Measurements from ENCODE around the gene GPRC5B. TPM values are rescaled to one million over a fixed set of nuclear protein-coding genes. Genes with fewer than 3 reads are reported as not detected.

The GPRC5B gene
- total RNA-seq, 1 donor from 2014 or later: 15.4 TPM

DNA sequence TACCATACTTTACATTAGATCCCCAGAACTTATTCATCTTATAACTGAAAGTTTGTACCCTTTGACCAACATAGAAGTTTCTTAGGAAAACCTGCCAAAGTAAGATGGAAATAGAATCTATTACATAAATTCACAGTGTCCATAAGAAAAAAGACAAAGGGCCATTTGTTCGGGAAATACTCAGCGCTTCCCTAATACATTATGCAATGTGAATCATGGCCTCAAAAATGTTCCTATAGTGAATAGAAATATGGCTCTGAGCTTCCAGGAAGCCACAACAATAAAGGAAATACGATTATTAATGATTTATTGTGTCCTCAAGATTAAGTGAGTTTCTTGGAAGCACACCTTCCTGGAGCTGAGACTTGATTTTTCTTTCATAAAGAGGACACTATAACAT, 51.5 kb downstream of the GPRC5B start:
- Histone ChIP-seq H3K27ac (no peak overlapping the region), H3K4me3 (no peak overlapping the region), H3K27me3 (ENCODE audit: low read depth) (no peaks in the 10 kb centered on the region), H3K36me3 (peaks cover 5% of the 10 kb centered on the region), H3K4me1 (no peaks in the 10 kb centered on the region), H3K9me3 (no peaks in the 10 kb centered on the region)
- no peak for DNase-seq
- intact Hi-C loops (cut with DNase I): no loop called here
- ATAC-seq: no peak
- TF ChIP-seq, protein P1, sequence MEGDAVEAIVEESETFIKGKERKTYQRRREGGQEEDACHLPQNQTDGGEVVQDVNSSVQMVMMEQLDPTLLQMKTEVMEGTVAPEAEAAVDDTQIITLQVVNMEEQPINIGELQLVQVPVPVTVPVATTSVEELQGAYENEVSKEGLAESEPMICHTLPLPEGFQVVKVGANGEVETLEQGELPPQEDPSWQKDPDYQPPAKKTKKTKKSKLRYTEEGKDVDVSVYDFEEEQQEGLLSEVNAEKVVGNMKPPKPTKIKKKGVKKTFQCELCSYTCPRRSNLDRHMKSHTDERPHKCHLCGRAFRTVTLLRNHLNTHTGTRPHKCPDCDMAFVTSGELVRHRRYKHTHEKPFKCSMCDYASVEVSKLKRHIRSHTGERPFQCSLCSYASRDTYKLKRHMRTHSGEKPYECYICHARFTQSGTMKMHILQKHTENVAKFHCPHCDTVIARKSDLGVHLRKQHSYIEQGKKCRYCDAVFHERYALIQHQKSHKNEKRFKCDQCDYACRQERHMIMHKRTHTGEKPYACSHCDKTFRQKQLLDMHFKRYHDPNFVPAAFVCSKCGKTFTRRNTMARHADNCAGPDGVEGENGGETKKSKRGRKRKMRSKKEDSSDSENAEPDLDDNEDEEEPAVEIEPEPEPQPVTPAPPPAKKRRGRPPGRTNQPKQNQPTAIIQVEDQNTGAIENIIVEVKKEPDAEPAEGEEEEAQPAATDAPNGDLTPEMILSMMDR (IDR thresholded peaks at IDR 0.05): no peak

DNA sequence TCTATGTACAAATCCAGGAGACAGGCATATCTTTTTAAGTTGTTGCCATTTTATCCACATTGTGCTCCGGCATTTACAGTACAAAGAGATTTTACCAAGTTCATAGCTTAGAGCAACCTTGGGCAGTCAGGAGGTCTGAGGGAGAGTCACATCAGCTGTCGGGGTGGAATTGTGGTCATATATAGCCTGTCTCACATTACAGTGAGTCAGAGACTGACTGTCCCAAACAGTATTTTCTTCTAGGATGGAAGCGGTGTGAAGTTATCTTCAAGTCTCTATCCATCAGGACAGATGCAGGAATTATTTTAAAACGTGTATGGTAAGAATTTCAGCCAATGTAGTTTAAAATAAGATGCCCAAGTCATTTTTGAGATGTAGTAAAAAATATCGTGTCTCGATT, 53.0 kb downstream of the GPRC5B start:
- Histone ChIP-seq H3K4me3 (no peak overlapping the region), H3K36me3 (peaks cover 10% of the 10 kb centered on the region), H3K27ac (no peak overlapping the region), H3K4me1 (no peaks in the 10 kb centered on the region), H3K9me3 (no peaks in the 10 kb centered on the region), H3K27me3 (ENCODE audit: low read depth) (no peaks in the 10 kb centered on the region)
- DNase-seq (no peak), ATAC-seq (no peak)
- intact Hi-C loops (cut with DNase I): no loop called here
- TF ChIP-seq, protein P1 (IDR thresholded peaks at IDR 0.05): no peak

DNA sequence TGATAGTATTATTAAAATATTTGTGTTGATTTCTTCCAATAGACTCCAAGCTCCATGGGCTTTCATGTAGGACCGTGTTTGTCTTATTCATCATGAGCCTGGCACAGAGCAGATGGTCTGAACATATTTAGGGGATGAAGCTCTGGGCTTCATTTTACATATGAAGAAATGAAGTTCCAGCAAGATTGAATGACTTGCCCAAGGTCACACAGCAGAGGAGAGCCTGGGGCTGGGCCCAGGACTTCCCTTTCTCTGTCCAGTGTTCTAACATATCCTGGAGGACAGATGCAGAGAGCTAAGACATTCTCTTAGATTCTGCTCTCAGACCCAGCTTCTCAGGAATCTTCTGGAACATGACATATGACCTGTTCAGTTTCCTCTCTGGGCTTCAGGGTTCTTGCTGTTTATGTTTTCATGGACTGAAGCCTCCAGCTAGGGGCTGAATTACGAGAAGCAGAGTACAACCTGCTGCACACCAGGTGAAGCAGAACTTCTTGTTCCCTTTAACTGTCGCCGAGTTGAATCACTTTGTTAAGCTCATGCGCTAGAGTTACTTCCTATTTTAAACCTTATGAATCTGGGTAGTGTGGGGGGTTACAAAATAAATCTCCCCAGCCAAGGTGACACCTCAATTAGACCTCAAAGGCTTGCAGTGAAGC, 53.6 kb downstream of the GPRC5B start:
- peaks cover 10% of the 10 kb centered on the region for H3K36me3 ChIP-seq
- H3K9me3 ChIP-seq: no peaks in the 10 kb centered on the region
- DNase-seq: no peak
- no peaks in the 10 kb centered on the region for H3K4me1 ChIP-seq
- no peak for ATAC-seq
- no peaks in the 10 kb centered on the region for H3K27me3 ChIP-seq (ENCODE audit: low read depth)
- no peak overlapping the region for H3K4me3 ChIP-seq
- intact Hi-C loops (cut with DNase I): no loop called here
- TF ChIP-seq, protein P1 (IDR thresholded peaks at IDR 0.05): no peak
- H3K27ac ChIP-seq: no peak overlapping the region

DNA sequence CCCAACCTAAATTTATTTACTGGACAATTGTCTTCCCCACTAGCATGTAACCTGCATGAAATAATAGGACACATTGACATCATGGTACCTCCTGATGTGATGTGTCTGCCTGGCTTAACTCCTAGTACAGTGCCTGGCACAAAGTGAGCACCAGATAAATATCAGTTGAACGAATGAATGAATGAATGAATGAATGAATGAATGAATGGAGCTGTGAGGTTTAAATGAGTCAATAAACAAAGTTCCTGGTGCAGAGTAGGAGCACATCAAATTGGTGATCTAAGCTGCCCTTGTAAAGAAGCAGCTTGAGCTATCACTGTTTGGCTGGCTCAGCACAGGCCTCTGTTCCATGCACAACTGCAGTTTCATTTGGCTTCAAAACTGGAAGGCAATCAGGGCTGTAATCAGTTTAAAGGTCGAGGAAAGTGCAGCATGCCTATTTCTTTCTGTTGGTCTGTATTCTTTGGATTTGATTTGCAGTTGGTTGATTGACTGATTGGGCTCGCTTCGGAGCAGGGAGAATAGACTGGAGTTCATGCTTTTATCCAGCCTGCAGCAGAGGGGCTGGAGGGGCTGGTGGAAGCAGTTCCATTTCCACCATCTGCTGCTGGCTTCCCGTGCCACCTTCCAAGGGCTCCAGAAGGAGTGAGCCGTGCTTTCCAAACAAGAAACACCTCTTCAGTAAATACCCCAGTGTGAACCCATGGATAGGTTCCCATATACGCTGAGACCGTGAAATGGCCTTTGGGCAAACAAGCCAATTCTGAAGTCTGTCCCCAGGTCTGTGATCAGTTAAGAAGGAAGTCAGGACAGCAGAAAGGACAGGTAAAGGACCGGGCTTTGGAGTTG, 54.6 kb downstream of the GPRC5B start:
- ATAC-seq: no peak
- no peak overlapping the region for H3K4me3 ChIP-seq
- no peaks in the 10 kb centered on the region for H3K9me3 ChIP-seq
- no peak overlapping the region for H3K27ac ChIP-seq
- H3K4me1 ChIP-seq: no peaks in the 10 kb centered on the region
- H3K27me3 ChIP-seq (ENCODE audit: low read depth): no peaks in the 10 kb centered on the region
- no peak for DNase-seq
- intact Hi-C loops (cut with DNase I): no loop called here
- TF ChIP-seq, protein P1 (IDR thresholded peaks at IDR 0.05): no peak
- peaks cover 10% of the 10 kb centered on the region for H3K36me3 ChIP-seq

DNA sequence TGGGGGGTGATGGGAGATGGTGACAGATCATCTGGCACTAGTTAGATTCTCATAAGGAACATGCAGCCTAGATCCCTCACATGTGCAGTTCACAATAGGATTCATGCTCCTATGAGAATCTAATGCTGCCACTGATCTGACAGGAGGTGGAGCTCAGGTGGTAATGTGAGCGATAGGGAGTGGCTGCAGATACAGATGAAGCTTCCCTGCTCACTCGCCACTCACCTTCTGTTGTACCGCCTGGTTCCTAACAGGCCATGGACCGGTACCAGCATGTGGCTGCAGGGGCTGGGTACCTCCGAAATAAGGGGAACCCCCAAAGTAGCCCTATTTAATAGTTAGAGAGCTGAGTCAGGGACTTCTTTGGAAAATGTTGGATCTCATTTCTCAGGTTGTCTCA, 60.4 kb downstream of the GPRC5B start:
- Histone ChIP-seq H3K4me1 (no peaks in the 10 kb centered on the region), H3K4me3 (no peak overlapping the region), H3K9me3 (no peaks in the 10 kb centered on the region), H3K27me3 (ENCODE audit: low read depth) (no peaks in the 10 kb centered on the region), H3K27ac (no peak overlapping the region), H3K36me3 (peaks cover 5% of the 10 kb centered on the region)
- ATAC-seq (no peak), DNase-seq (no peak)
- intact Hi-C loops (cut with DNase I): no loop called here
- TF ChIP-seq, protein P1 (IDR thresholded peaks at IDR 0.05): no peak

All from lower lobe of right lung (tissue), 2 donors.